ENCODE data around the gene HINT1.
A peak's percentile ranks its signal among the peaks of the same experiment; 100 is the strongest.

The HINT1 gene

GRCh38 chr5:131165119-131165727, at the start of gene HINT1:
HINT1 (minus strand) TSS chr5:131165256; CDS start chr5:131165205, 51 bp downstream.
- DNase-seq (ENCODE audit: extremely low read depth, low read depth): peak; percentile 69
- TF ChIP-seq CTCF (IDR thresholded peaks at IDR 0.05; ENCODE audit: low read depth, low read length): peak; percentile 28

GRCh38 chr5:131214609-131215227, 49.7 kb upstream of the HINT1 start:
- no peak for TF ChIP-seq CTCF (IDR thresholded peaks at IDR 0.05; ENCODE audit: low read depth, low read length)
- DNase-seq (ENCODE audit: extremely low read depth, low read depth): no peak

- TF ChIP-seq CTCF (IDR thresholded peaks at IDR 0.05; ENCODE audit: low read depth, low read length): no peak
- DNase-seq (ENCODE audit: extremely low read depth, low read depth): no peak
Observed at GRCh38 chr5:131212471-131213021, 47.5 kb upstream of the HINT1 start.

GRCh38 chr5:131211669-131212068, 46.6 kb upstream of the HINT1 start:
- TF ChIP-seq CTCF (IDR thresholded peaks at IDR 0.05; ENCODE audit: low read depth, low read length): no peak
- no peak for DNase-seq (ENCODE audit: extremely low read depth, low read depth)

- no peak for TF ChIP-seq CTCF (IDR thresholded peaks at IDR 0.05; ENCODE audit: low read depth, low read length)
- DNase-seq (ENCODE audit: extremely low read depth, low read depth): no peak
Observed at GRCh38 chr5:131210151-131210510, 45.1 kb upstream of the HINT1 start.

GRCh38 chr5:131209506-131210150, 44.6 kb upstream of the HINT1 start:
- no peak for TF ChIP-seq CTCF (IDR thresholded peaks at IDR 0.05; ENCODE audit: low read depth, low read length)
- no peak for DNase-seq (ENCODE audit: extremely low read depth, low read depth)

- no peak for DNase-seq (ENCODE audit: extremely low read depth, low read depth)
- TF ChIP-seq CTCF (IDR thresholded peaks at IDR 0.05; ENCODE audit: low read depth, low read length): no peak
Observed at GRCh38 chr5:131209175-131209505, 44.1 kb upstream of the HINT1 start.

Data from AG09319 (cell line).